ENCODE results near the gene CLCF1.

The CLCF1 gene

GRCh38 chr11:67355794-67356386, 17.5 kb downstream of the CLCF1 start:
- no peak for DNase-seq

- DNase-seq: no peak
Observed at GRCh38 chr11:67355023-67355793, 18.2 kb downstream of the CLCF1 start.

GRCh38 chr11:67354075-67355022, 19.0 kb downstream of the CLCF1 start:
- DNase-seq: peak; percentile 27

- DNase-seq: peak; percentile 91
Observed at GRCh38 chr11:67353317-67354074, 19.9 kb downstream of the CLCF1 start, which contains the start of gene POLD4. Gene POLD4, minus strand, starts transcription at chr11:67353546. Its CDS starts 147 bp downstream, at chr11:67353399.

- no peak for DNase-seq
Observed at GRCh38 chr11:67352546-67353316, 20.7 kb downstream of the CLCF1 start.

GRCh38 chr11:67351275-67352005, 22.0 kb downstream of the CLCF1 start:
- DNase-seq: peak; percentile 81

GRCh38 chr11:67349928-67350465, 23.4 kb downstream of the CLCF1 start:
- no peak for DNase-seq

- no peak for DNase-seq
Observed at GRCh38 chr11:67349457-67349856, 23.9 kb downstream of the CLCF1 start.

- no peak for DNase-seq
Observed at GRCh38 chr11:67349036-67349435, 24.4 kb downstream of the CLCF1 start.

- peak; percentile 85 for DNase-seq
Observed at GRCh38 chr11:67347964-67348749, 25.2 kb downstream of the CLCF1 start.

GRCh38 chr11:67345920-67346819, 27.2 kb downstream of the CLCF1 start:
- peak; percentile 39 for DNase-seq

- DNase-seq: no peak
Observed at GRCh38 chr11:67345247-67345919, 28.0 kb downstream of the CLCF1 start.

- no peak for DNase-seq
Observed at GRCh38 chr11:67344264-67344663, 29.1 kb downstream of the CLCF1 start.

- DNase-seq: no peak
Observed at GRCh38 chr11:67337257-67337656, 36.1 kb downstream of the CLCF1 start.

GRCh38 chr11:67332081-67332691, 41.2 kb downstream of the CLCF1 start:
- no peak for DNase-seq

GRCh38 chr11:67323526-67323925, 49.9 kb downstream of the CLCF1 start:
- DNase-seq: no peak

GRCh38 chr11:67322049-67322448, 51.3 kb downstream of the CLCF1 start:
- no peak for DNase-seq
